ENCODE results near the gene LIF.

LIF gene

GRCh38 chr22:30265131-30265720, 18.7 kb upstream of the LIF start:
- POLR2A ChIA-PET, result no interaction called here
- TF ChIP-seq ZNF585B (tag by site-specific recombination; IDR thresholded peaks at IDR 0.05) (no peak), SETDB1 (IDR thresholded peaks at IDR 0.05; ENCODE audit: insufficient read length, low read length) (no peak), ZNF626 (tag by site-specific recombination; IDR thresholded peaks at IDR 0.05) (no peak), ZIC2 (tag by site-specific recombination; IDR thresholded peaks at IDR 0.05) (no peak), ZNF221 (tag by site-specific recombination; IDR thresholded peaks at IDR 0.05; ENCODE audit: borderline replicate concordance) (no peak), ZBTB7A (tag by site-specific recombination; IDR thresholded peaks at IDR 0.05; ENCODE audit: low read depth) (no peak), ZNF513 (tag by site-specific recombination; IDR thresholded peaks at IDR 0.05) (no peak), ELK4 (IDR thresholded peaks at IDR 0.05; ENCODE audit: borderline replicate concordance, low read depth, low read length) (no peak), ZNF138 (tag by site-specific recombination; IDR thresholded peaks at IDR 0.05; ENCODE audit: borderline replicate concordance) (no peak), ZXDB (tag by site-specific recombination; IDR thresholded peaks at IDR 0.05) (no peak), REST (tag by site-specific recombination; IDR thresholded peaks at IDR 0.05) (no peak)
- no peak overlapping the region for H3K27ac ChIP-seq (ENCODE audit: extremely low read depth, low read depth, low read length)
- CTCF ChIA-PET, result interaction anchor here (0.6 to 3.4 kb wide), 6 partner anchors 15 to 581 kb away, joined by 3 to 54 read pairs (median 4); partner anchors contain the start of gene TBC1D10A
- no peaks in the 10 kb centered on the region for H3K4me1 ChIP-seq (ENCODE audit: control insufficient read depth, insufficient read depth, low read length)
- no peaks in the 10 kb centered on the region for H3K36me3 ChIP-seq (ENCODE audit: control insufficient read depth in 2 of 2, insufficient read depth in 1 of 2, low read length in 2 of 2)
- no peaks in the 10 kb centered on the region for H3K9me3 ChIP-seq (ENCODE audit: control insufficient read depth, insufficient read depth, low read depth, low read length)
- H3K4me3 ChIP-seq (ENCODE audit: low read depth, low read length), result no peak overlapping the region

- CTCF ChIA-PET, result interaction anchor here (0.7 to 3.4 kb wide), 20 partner anchors 9 to 868 kb away, joined by 3 to 54 read pairs (median 5); partner anchors contain the start of gene TBC1D10A
- Histone ChIP-seq H3K4me1 (ENCODE audit: control insufficient read depth, insufficient read depth, low read length) (no peaks in the 10 kb centered on the region), H3K36me3 (ENCODE audit: control insufficient read depth in 2 of 2, insufficient read depth in 1 of 2, low read length in 2 of 2) (no peaks in the 10 kb centered on the region), H3K4me3 (ENCODE audit: low read depth, low read length) (no peak overlapping the region), H3K27ac (ENCODE audit: extremely low read depth, low read depth, low read length) (no peak overlapping the region), H3K9me3 (ENCODE audit: control insufficient read depth, insufficient read depth, low read depth, low read length) (no peaks in the 10 kb centered on the region)
- POLR2A ChIA-PET, result interaction anchor here (1.4 to 1.9 kb wide), 2 partner anchors 93 to 123 kb away, joined by 3 to 7 read pairs; partner anchors contain the start of genes CCDC157, RNF215 and SF3A1
- TF ChIP-seq ZEB2 (tag by site-specific recombination; IDR thresholded peaks at IDR 0.05) (no peak), ZNF148 (tag by site-specific recombination; IDR thresholded peaks at IDR 0.05; ENCODE audit: borderline replicate concordance) (no peak), ZBTB8A (tag by site-specific recombination; IDR thresholded peaks at IDR 0.05) (no peak), ZNF211 (tag by site-specific recombination; IDR thresholded peaks at IDR 0.05; ENCODE audit: low read depth) (no peak), ZBTB7A (tag by site-specific recombination; IDR thresholded peaks at IDR 0.05; ENCODE audit: low read depth) (no peak), ZNF792 (tag by site-specific recombination; IDR thresholded peaks at IDR 0.05) (no peak), BCL6B (tag by site-specific recombination; IDR thresholded peaks at IDR 0.05) (no peak), ZNF274 (IDR thresholded peaks at IDR 0.05; ENCODE audit: low read length) (no peak), ZNF274 (tag by site-specific recombination; IDR thresholded peaks at IDR 0.05; ENCODE audit: borderline replicate concordance) (no peak), ZNF785 (tag by site-specific recombination; IDR thresholded peaks at IDR 0.05) (no peak), ZNF660 (tag by site-specific recombination; IDR thresholded peaks at IDR 0.05) (no peak), ZNF140 (tag by site-specific recombination; IDR thresholded peaks at IDR 0.05) (no peak), ZNF488 (tag by site-specific recombination; IDR thresholded peaks at IDR 0.05) (no peak)
Observed at GRCh38 chr22:30263883-30264282, 17.3 kb upstream of the LIF start.

Measured in HEK293 (cell line).